ENCODE results near the gene PCDH9.
A peak's percentile ranks its signal among the peaks of the same experiment; 100 is the strongest.

Gene PCDH9

GRCh38 chr13:67075239-67075638, 154.9 kb downstream of the PCDH9 start:
- no peak overlapping the region for H3K4me3 ChIP-seq (replicated peaks; ENCODE audit: low read depth, low read length)
- peak; percentile 8 for TF ChIP-seq CTCF (IDR thresholded peaks at IDR 0.05; ENCODE audit: low read depth, low read length, missing control alignments)
- peak; percentile 2 for DNase-seq (ENCODE audit: extremely low read depth, low read depth)

- no peak for DNase-seq (ENCODE audit: extremely low read depth, low read depth)
- no peak overlapping the region for H3K4me3 ChIP-seq (replicated peaks; ENCODE audit: low read depth, low read length)
- no peak for TF ChIP-seq CTCF (IDR thresholded peaks at IDR 0.05; ENCODE audit: low read depth, low read length, missing control alignments)
Measured at GRCh38 chr13:67071918-67072598, 158.1 kb downstream of the PCDH9 start.

GRCh38 chr13:67070306-67070705, 159.8 kb downstream of the PCDH9 start:
- TF ChIP-seq CTCF (IDR thresholded peaks at IDR 0.05; ENCODE audit: low read depth, low read length, missing control alignments): no peak
- DNase-seq (ENCODE audit: extremely low read depth, low read depth): no peak
- H3K4me3 ChIP-seq (replicated peaks; ENCODE audit: low read depth, low read length): no peak overlapping the region

GRCh38 chr13:67069117-67069767, 160.9 kb downstream of the PCDH9 start:
- no peak for TF ChIP-seq CTCF (IDR thresholded peaks at IDR 0.05; ENCODE audit: low read depth, low read length, missing control alignments)
- H3K4me3 ChIP-seq (replicated peaks; ENCODE audit: low read depth, low read length): no peak overlapping the region
- DNase-seq (ENCODE audit: extremely low read depth, low read depth): no peak

- no peak for DNase-seq (ENCODE audit: extremely low read depth, low read depth)
- no peak for TF ChIP-seq CTCF (IDR thresholded peaks at IDR 0.05; ENCODE audit: low read depth, low read length, missing control alignments)
- H3K4me3 ChIP-seq (replicated peaks; ENCODE audit: low read depth, low read length): no peak overlapping the region
Measured at GRCh38 chr13:67064920-67065319, 165.2 kb downstream of the PCDH9 start.

- no peak for DNase-seq (ENCODE audit: extremely low read depth, low read depth)
- TF ChIP-seq CTCF (IDR thresholded peaks at IDR 0.05; ENCODE audit: low read depth, low read length, missing control alignments): no peak
- no peak overlapping the region for H3K4me3 ChIP-seq (replicated peaks; ENCODE audit: low read depth, low read length)
Measured at GRCh38 chr13:67063036-67063435, 167.1 kb downstream of the PCDH9 start.

Data from HFF-Myc (cell line).